Upper lobe of right lung (tissue), 1 donor: ENCODE data around the gene UBE2D2. TPM values are rescaled to one million over a fixed set of nuclear protein-coding genes. Genes with fewer than 3 reads are reported as not detected.

ENCODE experiments used
- ATAC-seq: fragments of 200-7000 bp; cut with Tn5 transposase; one replicate; pipeline ENCODE4 v1.9.1; 2020; ENCODE audit warnings: mild to moderate bottlenecking, moderate library complexity
- DNase-seq: peaks from one replicate; pipeline ENCODE4 v3.0.0-alpha.2; 2020
- H3K27ac ChIP-seq: fragments of 200-600 bp; one replicate; pipeline ENCODE4 v1.8.0; 2022
- H3K27me3 ChIP-seq: fragments of 200-600 bp; one replicate; pipeline ENCODE4 v1.8.0; 2022; ENCODE audit warnings: mild to moderate bottlenecking
- H3K36me3 ChIP-seq: fragments of 200-600 bp; one replicate; pipeline ENCODE4 v1.8.0; 2022
- H3K4me1 ChIP-seq: fragments of 200-600 bp; one replicate; pipeline ENCODE4 v1.8.0; 2022
- H3K4me3 ChIP-seq: fragments of 200-600 bp; one replicate; pipeline ENCODE4 v1.8.0; 2022; ENCODE audit warnings: mild to moderate bottlenecking
- H3K9me3 ChIP-seq: fragments of 200-600 bp; one replicate; pipeline ENCODE4 v1.8.0; 2022
- CTCF ChIP-seq: fragments of 200-600 bp; IDR thresholded peaks from one replicate; pipeline ENCODE4 v1.8.0; 2022; ENCODE audit warnings: antibody characterized with exemption
- intact Hi-C: fragments of 100-400 bp; cut with DNase I; formaldehyde crosslinking; loops from one replicate; pipeline ENCODE4 v1.11.0; 2022
- total RNA-seq: library from RNA; stranded (reverse); fragmentation: NEBNext Ultra II Directional; extraction: Animal tissue kit (Norgen Biotek cat#: 25700); gene quantifications from one replicate; pipeline ENCODE4 v1.2.1, GENCODE V29; 2021
- donor health status: DM: no; HTN: yes; CAD: no; lungs with severe emphysema.

The UBE2D2 gene
- total RNA-seq, 1 donor from 2014 or later, result 95.9 TPM

GRCh38 chr5:139551191-139551889 lies 9.8 kb upstream of the UBE2D2 start:
- Histone ChIP-seq H3K27ac (no peak overlapping the region), H3K36me3 (no peaks in the 10 kb centered on the region), H3K9me3 (no peaks in the 10 kb centered on the region), H3K27me3 (no peaks in the 10 kb centered on the region), H3K4me1 (no peaks in the 10 kb centered on the region), H3K4me3 (no peak overlapping the region)
- no peak for TF ChIP-seq CTCF
- intact Hi-C loops, result no loop called here
- DNase-seq, result no peak
- ATAC-seq, result no peak

GRCh38 chr5:139552893-139553575 lies 8.1 kb upstream of the UBE2D2 start:
- H3K27ac ChIP-seq, result no peak overlapping the region
- no peaks in the 10 kb centered on the region for H3K36me3 ChIP-seq
- no peak for ATAC-seq
- H3K27me3 ChIP-seq, result no peaks in the 10 kb centered on the region
- no peaks in the 10 kb centered on the region for H3K4me1 ChIP-seq
- no peaks in the 10 kb centered on the region for H3K9me3 ChIP-seq
- no peak overlapping the region for H3K4me3 ChIP-seq
- TF ChIP-seq CTCF, result no peak
- DNase-seq, result peak; percentile 11
- intact Hi-C loops, result no loop called here

GRCh38 chr5:139554264-139554663 lies 6.9 kb upstream of the UBE2D2 start:
- DNase-seq, result no peak
- Histone ChIP-seq H3K4me1 (no peaks in the 10 kb centered on the region), H3K27me3 (no peaks in the 10 kb centered on the region), H3K36me3 (no peaks in the 10 kb centered on the region), H3K27ac (no peak overlapping the region), H3K9me3 (no peaks in the 10 kb centered on the region), H3K4me3 (no peak overlapping the region)
- ATAC-seq, result no peak
- intact Hi-C loops, result no loop called here
- TF ChIP-seq CTCF, result no peak

- H3K4me3 ChIP-seq, result no peak overlapping the region
- H3K27me3 ChIP-seq, result no peaks in the 10 kb centered on the region
- H3K9me3 ChIP-seq, result no peaks in the 10 kb centered on the region
- no peak for TF ChIP-seq CTCF
- no peak for ATAC-seq
- H3K36me3 ChIP-seq, result no peaks in the 10 kb centered on the region
- intact Hi-C loops, result no loop called here
- no peak overlapping the region for H3K27ac ChIP-seq
- DNase-seq, result peak; percentile 8
- peaks cover 6% of the 10 kb centered on the region for H3K4me1 ChIP-seq
Observed at GRCh38 chr5:139557811-139558210, 3.3 kb upstream of the UBE2D2 start.

GRCh38 chr5:139561655-139562451 lies 714 bp downstream of the UBE2D2 start:
- peak overlapping the region; percentile 96 for H3K27ac ChIP-seq
- ATAC-seq, result peak; percentile 54

More at GRCh38 chr5:139561655-139562451, 714 bp downstream of the UBE2D2 start:
- Histone ChIP-seq H3K36me3 (no peaks in the 10 kb centered on the region), H3K4me1 (peaks cover 41% of the 10 kb centered on the region), H3K4me3 (peak overlapping the region; percentile 89), H3K9me3 (no peaks in the 10 kb centered on the region), H3K27me3 (no peaks in the 10 kb centered on the region)
- TF ChIP-seq CTCF, result no peak
- intact Hi-C loops, result no loop called here
- peak; percentile 75 for DNase-seq
